Measurements from ENCODE around the gene LRRTM4. TPM values are rescaled to one million over a fixed set of nuclear protein-coding genes. Genes with fewer than 3 reads are reported as not detected.

Gene LRRTM4
- total RNA-seq, 1 experiment from 2014 or later = 0.13 TPM

DNA sequence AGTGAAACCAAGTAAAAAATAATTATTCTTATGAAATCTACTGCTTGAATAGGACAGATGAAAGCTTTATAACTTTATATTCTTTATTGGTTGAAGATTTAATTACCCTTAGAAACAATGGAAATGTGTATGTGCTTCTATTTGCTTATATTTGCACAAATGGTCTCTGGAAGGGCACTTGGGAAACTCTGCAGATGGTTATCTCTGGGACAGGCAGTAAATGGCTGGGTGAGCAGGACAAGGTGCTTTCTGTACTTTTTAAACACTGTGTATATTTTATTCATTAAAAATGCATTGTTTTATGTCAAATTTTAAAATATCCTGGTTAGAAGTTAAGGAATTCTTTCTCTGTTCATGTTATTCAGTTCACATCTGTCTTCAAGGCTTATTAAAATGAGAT is 131.1 kb downstream of the LRRTM4 start:
- H3K9me3 ChIP-seq (ENCODE audit: low read depth, low read length, poor library complexity, severe bottlenecking) = no peaks in the 10 kb centered on the region
- CTCF ChIA-PET = no interaction called here
- no TSS peak for BruUV-seq (replicated peaks)
- no peak overlapping the region for H3K27ac ChIP-seq (ENCODE audit: low read depth, low read length, poor library complexity, severe bottlenecking)
- no peak overlapping the region for H3K4me3 ChIP-seq (ENCODE audit: low read depth, low read length, poor library complexity, severe bottlenecking)
- no peak for DNase-seq (ENCODE audit: low spot score)
- no peaks in the 10 kb centered on the region for H3K27me3 ChIP-seq (replicated peaks; ENCODE audit: insufficient read depth, low read depth, low read length, poor library complexity)
- TF ChIP-seq, protein P1, sequence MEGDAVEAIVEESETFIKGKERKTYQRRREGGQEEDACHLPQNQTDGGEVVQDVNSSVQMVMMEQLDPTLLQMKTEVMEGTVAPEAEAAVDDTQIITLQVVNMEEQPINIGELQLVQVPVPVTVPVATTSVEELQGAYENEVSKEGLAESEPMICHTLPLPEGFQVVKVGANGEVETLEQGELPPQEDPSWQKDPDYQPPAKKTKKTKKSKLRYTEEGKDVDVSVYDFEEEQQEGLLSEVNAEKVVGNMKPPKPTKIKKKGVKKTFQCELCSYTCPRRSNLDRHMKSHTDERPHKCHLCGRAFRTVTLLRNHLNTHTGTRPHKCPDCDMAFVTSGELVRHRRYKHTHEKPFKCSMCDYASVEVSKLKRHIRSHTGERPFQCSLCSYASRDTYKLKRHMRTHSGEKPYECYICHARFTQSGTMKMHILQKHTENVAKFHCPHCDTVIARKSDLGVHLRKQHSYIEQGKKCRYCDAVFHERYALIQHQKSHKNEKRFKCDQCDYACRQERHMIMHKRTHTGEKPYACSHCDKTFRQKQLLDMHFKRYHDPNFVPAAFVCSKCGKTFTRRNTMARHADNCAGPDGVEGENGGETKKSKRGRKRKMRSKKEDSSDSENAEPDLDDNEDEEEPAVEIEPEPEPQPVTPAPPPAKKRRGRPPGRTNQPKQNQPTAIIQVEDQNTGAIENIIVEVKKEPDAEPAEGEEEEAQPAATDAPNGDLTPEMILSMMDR (conservative IDR thresholded peaks at IDR 0.05; ENCODE audit: low read depth, low read length) = no peak
- no peak for TF ChIP-seq EZH2 (IDR thresholded peaks at IDR 0.05; ENCODE audit: borderline replicate concordance, low read depth, low read length, poor library complexity, severe bottlenecking)
- H3K4me1 ChIP-seq (ENCODE audit: insufficient read depth, low read length, poor library complexity, severe bottlenecking) = no peaks in the 10 kb centered on the region
- POLR2A ChIA-PET (ENCODE audit: low non-redundant PET) = no interaction called here
- no peaks in the 10 kb centered on the region for H3K36me3 ChIP-seq (ENCODE audit: insufficient read depth, low read length, poor library complexity, severe bottlenecking)
- intact Hi-C loops (cut with micrococcal nuclease; ENCODE audit: unreplicated experiment) = no loop called here

DNA sequence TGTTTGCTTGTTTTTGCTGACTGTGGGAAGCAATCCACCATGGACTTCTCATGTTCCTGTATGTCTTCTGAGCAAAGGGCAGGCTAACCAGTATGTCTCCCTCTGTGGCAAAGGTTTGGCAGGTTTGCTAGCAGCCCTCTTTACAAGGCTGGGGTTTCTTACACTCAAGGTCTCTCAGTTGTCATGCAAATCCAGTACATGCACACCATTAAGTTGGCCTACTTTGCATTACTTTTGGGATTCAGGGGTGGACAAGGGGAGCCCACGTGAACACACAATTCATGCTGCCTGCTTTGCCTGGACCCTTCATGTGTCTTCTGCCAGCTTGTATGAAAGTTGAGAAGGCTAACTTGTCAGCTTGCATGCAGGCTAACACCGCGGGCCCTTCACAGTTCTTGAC is 134.9 kb downstream of the LRRTM4 start:
- no peak for DNase-seq (ENCODE audit: low spot score)
- Histone ChIP-seq H3K4me1 (ENCODE audit: insufficient read depth, low read length, poor library complexity, severe bottlenecking) (no peaks in the 10 kb centered on the region), H3K27me3 (replicated peaks; ENCODE audit: insufficient read depth, low read depth, low read length, poor library complexity) (no peaks in the 10 kb centered on the region), H3K36me3 (ENCODE audit: insufficient read depth, low read length, poor library complexity, severe bottlenecking) (no peaks in the 10 kb centered on the region), H3K4me3 (ENCODE audit: low read depth, low read length, poor library complexity, severe bottlenecking) (no peak overlapping the region), H3K27ac (ENCODE audit: low read depth, low read length, poor library complexity, severe bottlenecking) (no peak overlapping the region), H3K9me3 (ENCODE audit: low read depth, low read length, poor library complexity, severe bottlenecking) (no peaks in the 10 kb centered on the region)
- intact Hi-C loops (cut with micrococcal nuclease; ENCODE audit: unreplicated experiment) = no loop called here
- ChIA-PET CTCF (no interaction called here), POLR2A (ENCODE audit: low non-redundant PET) (no interaction called here)
- TF ChIP-seq, protein P1 (conservative IDR thresholded peaks at IDR 0.05; ENCODE audit: low read depth, low read length) = no peak
- no peak for TF ChIP-seq EZH2 (IDR thresholded peaks at IDR 0.05; ENCODE audit: borderline replicate concordance, low read depth, low read length, poor library complexity, severe bottlenecking)
- BruUV-seq (replicated peaks) = no TSS peak

DNA sequence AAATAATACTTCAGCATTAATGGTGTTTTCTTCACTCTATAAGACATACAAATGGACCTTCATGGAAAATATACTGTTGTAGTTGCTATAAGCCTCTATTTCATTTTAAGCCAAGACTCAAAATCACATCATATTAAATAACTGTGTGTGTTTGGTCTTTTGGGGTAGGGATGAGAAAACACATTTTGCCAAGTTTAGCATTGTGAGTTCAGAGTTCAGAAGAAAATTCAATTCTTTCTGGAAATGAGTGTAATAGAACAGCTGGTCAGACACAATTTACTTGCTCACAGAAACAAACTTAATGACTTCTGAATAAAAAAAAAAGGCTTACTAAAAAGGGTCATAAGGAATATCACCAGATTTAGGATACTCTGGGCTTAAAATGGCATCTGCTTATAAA is 149.5 kb downstream of the LRRTM4 start:
- no peak overlapping the region for H3K27ac ChIP-seq (ENCODE audit: low read depth, low read length, poor library complexity, severe bottlenecking)
- H3K9me3 ChIP-seq (ENCODE audit: low read depth, low read length, poor library complexity, severe bottlenecking) = no peaks in the 10 kb centered on the region
- intact Hi-C loops (cut with micrococcal nuclease; ENCODE audit: unreplicated experiment) = no loop called here
- H3K36me3 ChIP-seq (ENCODE audit: insufficient read depth, low read length, poor library complexity, severe bottlenecking) = no peaks in the 10 kb centered on the region
- CTCF ChIA-PET = no interaction called here
- H3K4me1 ChIP-seq (ENCODE audit: insufficient read depth, low read length, poor library complexity, severe bottlenecking) = no peaks in the 10 kb centered on the region
- BruUV-seq (replicated peaks) = no TSS peak
- POLR2A ChIA-PET (ENCODE audit: low non-redundant PET) = no interaction called here
- no peak overlapping the region for H3K4me3 ChIP-seq (ENCODE audit: low read depth, low read length, poor library complexity, severe bottlenecking)
- H3K27me3 ChIP-seq (replicated peaks; ENCODE audit: insufficient read depth, low read depth, low read length, poor library complexity) = no peaks in the 10 kb centered on the region
- TF ChIP-seq EZH2 (IDR thresholded peaks at IDR 0.05; ENCODE audit: borderline replicate concordance, low read depth, low read length, poor library complexity, severe bottlenecking) = no peak
- TF ChIP-seq, protein P1 (conservative IDR thresholded peaks at IDR 0.05; ENCODE audit: low read depth, low read length) = no peak
- DNase-seq (ENCODE audit: low spot score) = no peak

Data from A673 (cell line).